Measurements from ENCODE around the gene SH3RF3. TPM values are rescaled to one million over a fixed set of nuclear protein-coding genes. Genes with fewer than 3 reads are reported as not detected.
"Not testable (repeated sequence)": the region's sequence is repeated elsewhere in the genome, so short reads cannot be mapped to it uniquely, and the experiment has no call there.

The SH3RF3 gene
- total RNA-seq, 3 donors from 2014 or later (not counting 1 experiment from before 2014, with no cell fraction given): 0.23 to 0.61 (median 0.34) TPM

- 92% methylated on average over 4 of the region's 4 CpGs for WGBS (ENCODE audit: insufficient coverage)
- Histone ChIP-seq H3K27ac (ENCODE audit: low read length) (no peak overlapping the region), H3K9me3 (ENCODE audit: control insufficient read depth, insufficient read depth, low read length) (no peaks in the 10 kb centered on the region), H3K4me1 (ENCODE audit: control insufficient read depth, insufficient read depth, low read length) (no peaks in the 10 kb centered on the region), H3K36me3 (ENCODE audit: control insufficient read depth, insufficient read depth, low read length) (no peaks in the 10 kb centered on the region), H3K27me3 (ENCODE audit: control insufficient read depth, insufficient read depth, low read length) (no peaks in the 10 kb centered on the region), H3K4me3 (ENCODE audit: low read length) (no peak overlapping the region)
- Mint-ChIP-seq H3K36me3 (no peaks in the 10 kb centered on the region), H3K9me3 (no peaks in the 10 kb centered on the region), H3K4me3 (no peak overlapping the region), H3K27ac (no peak overlapping the region), H3K27me3 (ENCODE audit: low read depth in 2 of 2) (peaks cover 10 to 35% of the 10 kb centered on the region in 2 donors), H3K4me1 (no peaks in the 10 kb centered on the region)
- no peak for TF ChIP-seq CTCF (IDR thresholded peaks at IDR 0.05)
- no peak for DNase-seq
- ATAC-seq: no peak
- intact Hi-C loops (cut with micrococcal nuclease): no loop called here
Measured at GRCh38 chr2:109117780-109118179, 11.2 kb upstream of the SH3RF3 start.

DNA sequence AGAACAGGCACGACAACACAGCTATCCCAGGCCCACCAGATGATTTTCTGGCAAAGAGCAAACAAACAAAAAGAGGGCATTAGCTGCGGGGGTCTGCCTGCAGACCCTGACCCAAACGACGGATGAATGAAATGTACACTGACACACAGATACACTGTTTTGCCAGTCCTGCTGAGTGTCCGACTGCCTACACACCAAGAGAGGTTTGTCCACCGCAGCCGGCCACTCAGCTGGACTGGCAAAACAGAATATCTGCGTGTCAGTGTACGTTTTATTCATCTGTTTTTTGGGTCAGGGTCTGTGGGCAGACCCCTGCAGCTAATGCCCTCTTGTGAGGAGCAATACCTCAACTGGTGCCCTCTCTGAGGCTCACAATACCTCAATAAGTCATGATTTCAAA, 10.7 kb upstream of the SH3RF3 start:
- Mint-ChIP-seq H3K4me1 (no peaks in the 10 kb centered on the region), H3K27me3 (ENCODE audit: low read depth in 2 of 2) (peaks cover 16 to 38% of the 10 kb centered on the region in 2 donors), H3K9me3 (no peaks in the 10 kb centered on the region), H3K36me3 (no peaks in the 10 kb centered on the region), H3K4me3 (no peak overlapping the region), H3K27ac (no peak overlapping the region)
- Histone ChIP-seq H3K36me3 (ENCODE audit: control insufficient read depth, insufficient read depth, low read length) (no peaks in the 10 kb centered on the region), H3K27me3 (ENCODE audit: control insufficient read depth, insufficient read depth, low read length) (no peaks in the 10 kb centered on the region), H3K27ac (ENCODE audit: low read length) (no peak overlapping the region), H3K4me3 (ENCODE audit: low read length) (no peak overlapping the region), H3K9me3 (ENCODE audit: control insufficient read depth, insufficient read depth, low read length) (no peaks in the 10 kb centered on the region), H3K4me1 (ENCODE audit: control insufficient read depth, insufficient read depth, low read length) (no peaks in the 10 kb centered on the region)
- no peak for TF ChIP-seq CTCF (IDR thresholded peaks at IDR 0.05)
- DNase-seq (no peak), ATAC-seq (no peak)
- intact Hi-C loops (cut with micrococcal nuclease): no loop called here
- WGBS (ENCODE audit: insufficient coverage): 91% methylated on average over 9 of the region's 9 CpGs

GRCh38 chr2:109120166-109120565, 8.8 kb upstream of the SH3RF3 start:
- H3K4me1 ChIP-seq (ENCODE audit: control insufficient read depth, insufficient read depth, low read length): no peaks in the 10 kb centered on the region
- H3K4me3 ChIP-seq (ENCODE audit: low read length): no peak overlapping the region
- H3K27ac ChIP-seq (ENCODE audit: low read length): no peak overlapping the region
- DNase-seq: no peak
- no peak for ATAC-seq
- no peak for TF ChIP-seq CTCF (IDR thresholded peaks at IDR 0.05)
- Mint-ChIP-seq H3K9me3 (no peaks in the 10 kb centered on the region), H3K27ac (no peak overlapping the region), H3K4me1 (no peaks in the 10 kb centered on the region), H3K27me3 (ENCODE audit: low read depth in 2 of 2) (peaks cover 20 to 41% of the 10 kb centered on the region in 2 donors), H3K4me3 (no peak overlapping the region), H3K36me3 (no peaks in the 10 kb centered on the region)
- H3K36me3 ChIP-seq (ENCODE audit: control insufficient read depth, insufficient read depth, low read length): no peaks in the 10 kb centered on the region
- H3K27me3 ChIP-seq (ENCODE audit: control insufficient read depth, insufficient read depth, low read length): no peaks in the 10 kb centered on the region
- H3K9me3 ChIP-seq (ENCODE audit: control insufficient read depth, insufficient read depth, low read length): no peaks in the 10 kb centered on the region
- intact Hi-C loops (cut with micrococcal nuclease): no loop called here
- WGBS (ENCODE audit: insufficient coverage): 87% methylated on average over 3 of the region's 3 CpGs

GRCh38 chr2:109120686-109121085, 8.3 kb upstream of the SH3RF3 start:
- 88% methylated on average over 8 of the region's 10 CpGs for WGBS (ENCODE audit: insufficient coverage)
- not testable (repeated sequence) for H3K36me3 Mint-ChIP-seq

More at GRCh38 chr2:109120686-109121085, 8.3 kb upstream of the SH3RF3 start:
- H3K9me3 Mint-ChIP-seq; H3K9me3 ChIP-seq (ENCODE audit: control insufficient read depth, insufficient read depth, low read length); H3K4me1 Mint-ChIP-seq; H3K36me3 ChIP-seq (ENCODE audit: control insufficient read depth, insufficient read depth, low read length); ATAC-seq; DNase-seq; H3K4me1 ChIP-seq (ENCODE audit: control insufficient read depth, insufficient read depth, low read length); H3K27me3 ChIP-seq (ENCODE audit: control insufficient read depth, insufficient read depth, low read length); H3K4me3 ChIP-seq (ENCODE audit: low read length); H3K4me3 Mint-ChIP-seq; intact Hi-C loops (cut with micrococcal nuclease); H3K27ac Mint-ChIP-seq; H3K27ac ChIP-seq (ENCODE audit: low read length): not testable (repeated sequence)
- peaks cover 23 to 44% of the 10 kb centered on the region in 2 donors for H3K27me3 Mint-ChIP-seq (ENCODE audit: low read depth in 2 of 2)
